ENCODE measurements around the gene LYPD4.

Gene LYPD4

DNA sequence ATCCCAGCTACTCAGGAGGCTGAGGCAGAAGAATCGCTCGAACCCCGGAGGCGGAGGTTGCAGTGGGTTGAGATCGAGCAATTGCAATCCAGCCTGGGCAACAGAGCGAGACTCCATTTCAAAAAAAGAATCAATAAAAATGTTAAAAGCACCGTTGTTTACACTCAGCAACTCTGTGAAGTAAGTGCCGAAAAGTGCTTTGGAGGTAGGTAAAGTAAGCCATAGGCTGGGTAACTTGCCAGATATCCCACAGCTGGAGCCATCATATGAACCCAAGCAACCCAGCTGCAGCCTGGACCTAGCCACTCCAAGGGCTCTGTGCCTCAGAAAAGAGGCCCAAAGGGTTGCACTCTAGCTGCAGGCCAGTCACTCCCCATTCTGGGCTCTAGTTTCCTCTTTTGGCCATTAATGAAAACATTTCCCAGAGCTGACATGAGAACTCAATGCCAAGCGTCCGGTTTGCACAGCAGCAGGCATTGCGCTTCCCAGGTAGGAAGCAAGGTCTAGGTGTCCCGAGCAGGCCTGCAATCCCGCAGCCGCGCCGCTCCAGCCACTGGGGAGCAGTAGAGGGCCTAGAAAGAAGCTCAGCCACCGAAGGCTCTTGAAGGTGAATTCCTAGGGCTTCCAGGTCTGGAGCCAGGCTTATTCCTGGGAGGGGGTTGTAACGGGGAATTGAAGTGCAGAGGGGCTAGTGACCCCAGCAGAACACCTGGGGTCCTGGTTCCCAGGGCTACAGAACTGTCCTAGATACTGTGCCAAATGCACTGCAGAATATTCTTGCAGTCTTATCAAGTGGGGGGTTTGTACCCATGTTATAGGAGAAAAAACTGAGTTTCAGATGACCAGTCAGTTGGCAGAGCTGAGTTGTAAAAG is 28.5 kb upstream of the LYPD4 start:
- DNase-seq (ENCODE audit: low spot score), result peak; percentile 93

DNA sequence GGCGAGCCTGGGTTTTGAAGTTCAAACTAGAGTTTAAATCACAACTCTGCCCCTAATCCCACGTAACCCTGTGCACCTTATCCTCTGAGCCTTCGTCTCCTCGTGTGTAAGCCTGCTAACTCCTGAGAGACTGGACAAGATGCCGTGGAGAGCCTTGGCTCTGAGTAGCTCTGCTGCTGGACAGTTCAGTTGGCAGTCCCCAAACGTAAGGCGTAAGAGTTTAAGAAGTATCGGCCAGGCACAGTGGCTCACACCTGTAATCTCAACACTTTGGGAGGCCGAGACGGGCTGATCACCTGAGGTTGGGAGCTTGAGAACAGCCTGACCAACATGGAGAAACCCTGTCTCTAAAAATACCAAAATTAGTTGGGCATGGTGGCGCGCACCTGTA is 27.9 kb upstream of the LYPD4 start:
- DNase-seq (ENCODE audit: low spot score), result no peak

- no peak for DNase-seq (ENCODE audit: low spot score)
Observed at GRCh38 chr19:41871573-41872383, 27.3 kb upstream of the LYPD4 start.

DNA sequence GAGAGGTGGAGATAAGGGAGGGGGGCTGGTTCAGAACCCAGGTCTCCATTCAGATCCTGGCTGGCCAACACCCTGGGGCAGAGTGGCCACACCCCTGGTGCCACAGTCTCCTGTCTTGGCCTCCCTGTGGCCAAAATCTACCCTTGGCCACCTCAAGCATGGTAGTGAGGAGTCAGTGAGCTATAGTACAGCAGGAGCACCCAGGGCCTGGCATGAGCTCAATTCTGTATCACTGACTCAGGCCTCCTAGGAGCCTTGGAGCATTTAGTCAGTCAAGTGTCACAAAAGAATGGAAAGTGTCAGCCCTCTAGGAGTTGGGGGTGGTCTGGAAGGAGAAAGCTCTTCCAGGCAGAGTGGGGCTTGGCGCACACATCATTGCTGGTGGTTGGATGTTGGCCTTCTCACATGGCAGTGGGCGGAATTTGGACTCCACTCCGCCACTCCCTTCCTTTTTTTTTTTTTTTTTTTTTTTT is 26.0 kb upstream of the LYPD4 start:
- no peak for DNase-seq (ENCODE audit: low spot score)

GRCh38 chr19:41869374-41869955 is 25.0 kb upstream of the LYPD4 start:
- DNase-seq (ENCODE audit: low spot score), result no peak

GRCh38 chr19:41868989-41869300 is 24.5 kb upstream of the LYPD4 start:
- DNase-seq (ENCODE audit: low spot score), result no peak

GRCh38 chr19:41868120-41868988 is 23.9 kb upstream of the LYPD4 start:
- DNase-seq (ENCODE audit: low spot score), result no peak

DNA sequence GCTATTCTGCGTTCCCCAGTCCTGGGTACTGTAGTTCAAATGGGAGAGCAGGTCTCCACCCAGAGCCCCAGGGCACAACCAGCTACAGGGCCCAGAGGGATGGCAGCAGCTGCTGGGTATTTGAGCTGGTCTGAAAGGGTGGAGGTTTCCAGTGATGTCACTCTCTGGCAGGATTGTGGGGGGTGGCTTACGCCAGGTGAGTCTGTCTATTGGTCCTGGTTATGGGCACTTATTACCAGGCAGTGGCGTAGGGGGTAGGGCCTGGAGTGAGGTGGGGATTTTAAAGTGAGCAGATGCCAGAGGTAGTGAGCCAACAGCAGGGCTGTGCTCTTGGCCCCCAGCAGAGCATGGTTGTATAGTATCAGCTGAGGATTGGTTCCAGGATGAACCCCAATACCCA is 21.8 kb upstream of the LYPD4 start:
- DNase-seq (ENCODE audit: low spot score), result no peak

- no peak for DNase-seq (ENCODE audit: low spot score)
Observed at GRCh38 chr19:41864374-41864773, 19.9 kb upstream of the LYPD4 start.

- DNase-seq (ENCODE audit: low spot score), result no peak
Observed at GRCh38 chr19:41863209-41863931, 18.9 kb upstream of the LYPD4 start.

GRCh38 chr19:41862445-41862986 is 18.0 kb upstream of the LYPD4 start:
- DNase-seq (ENCODE audit: low spot score), result no peak

- DNase-seq (ENCODE audit: low spot score), result no peak
Observed at GRCh38 chr19:41861846-41862245, 17.4 kb upstream of the LYPD4 start.

DNA sequence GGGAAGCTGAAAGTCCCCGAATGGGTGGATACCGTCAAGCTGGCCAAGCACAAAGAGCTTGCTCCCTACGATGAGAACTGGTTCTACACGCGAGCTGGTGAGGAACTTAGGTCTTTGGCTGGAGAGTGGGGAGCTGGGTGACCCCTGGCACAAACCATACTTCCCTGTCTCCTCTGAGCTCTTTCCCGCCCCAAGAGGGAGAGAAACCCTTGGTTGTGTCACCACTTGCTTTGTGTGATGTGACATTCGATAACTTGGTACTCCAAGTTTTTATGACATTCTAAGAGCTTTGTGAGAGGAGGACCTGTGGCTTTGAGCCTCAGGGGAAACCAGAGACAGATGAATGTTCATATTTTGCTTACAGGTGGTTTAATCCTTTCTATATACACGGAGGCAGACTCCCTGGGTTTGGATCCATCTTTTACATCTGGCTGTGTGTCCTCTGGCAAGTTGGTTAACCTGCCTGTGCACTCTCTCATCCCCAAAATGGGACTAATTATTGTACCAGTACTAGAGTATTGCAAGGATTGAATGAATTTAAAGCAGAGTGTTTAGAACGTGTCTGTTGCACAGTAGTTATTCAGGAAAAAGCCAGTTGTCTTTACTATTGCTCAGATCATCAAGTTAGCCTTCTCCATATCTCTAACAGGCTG is 16.8 kb upstream of the LYPD4 start:
- DNase-seq (ENCODE audit: low spot score), result no peak

DNA sequence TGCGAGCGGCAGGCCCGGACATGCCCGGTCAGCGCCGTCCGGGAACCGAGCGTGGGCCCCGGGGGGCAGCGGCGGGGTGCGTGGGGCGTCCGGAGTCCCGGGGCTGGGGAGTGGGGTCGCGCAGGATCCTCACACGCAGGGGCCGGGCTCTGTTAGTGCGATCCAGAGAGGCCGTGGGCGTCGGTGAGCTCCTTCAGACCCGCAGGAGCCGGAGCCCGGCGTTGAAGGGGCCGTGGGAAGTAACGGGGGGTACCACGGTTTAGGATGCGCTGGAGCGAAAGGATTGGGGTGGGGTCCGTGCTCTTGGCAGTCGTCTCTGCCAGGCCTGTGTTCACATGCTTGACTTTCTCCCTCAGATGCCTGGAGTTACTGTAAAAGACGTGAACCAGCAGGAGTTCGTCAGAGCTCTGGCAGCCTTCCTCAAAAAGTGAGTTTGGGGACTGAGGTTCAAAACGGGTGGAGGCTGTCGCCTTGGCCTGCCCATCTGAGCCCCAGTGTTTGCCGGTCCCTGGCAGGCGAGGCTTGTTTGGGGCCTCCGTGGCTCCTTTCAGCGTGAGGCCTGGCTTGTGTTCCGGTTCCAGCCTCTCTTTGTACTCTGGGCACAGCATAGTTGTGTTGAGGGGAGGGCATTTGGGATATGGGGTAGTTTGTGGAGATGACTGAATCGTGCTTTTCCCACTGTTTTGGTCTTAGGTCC is 16.1 kb upstream of the LYPD4 start:
- DNase-seq (ENCODE audit: low spot score), result no peak

DNA sequence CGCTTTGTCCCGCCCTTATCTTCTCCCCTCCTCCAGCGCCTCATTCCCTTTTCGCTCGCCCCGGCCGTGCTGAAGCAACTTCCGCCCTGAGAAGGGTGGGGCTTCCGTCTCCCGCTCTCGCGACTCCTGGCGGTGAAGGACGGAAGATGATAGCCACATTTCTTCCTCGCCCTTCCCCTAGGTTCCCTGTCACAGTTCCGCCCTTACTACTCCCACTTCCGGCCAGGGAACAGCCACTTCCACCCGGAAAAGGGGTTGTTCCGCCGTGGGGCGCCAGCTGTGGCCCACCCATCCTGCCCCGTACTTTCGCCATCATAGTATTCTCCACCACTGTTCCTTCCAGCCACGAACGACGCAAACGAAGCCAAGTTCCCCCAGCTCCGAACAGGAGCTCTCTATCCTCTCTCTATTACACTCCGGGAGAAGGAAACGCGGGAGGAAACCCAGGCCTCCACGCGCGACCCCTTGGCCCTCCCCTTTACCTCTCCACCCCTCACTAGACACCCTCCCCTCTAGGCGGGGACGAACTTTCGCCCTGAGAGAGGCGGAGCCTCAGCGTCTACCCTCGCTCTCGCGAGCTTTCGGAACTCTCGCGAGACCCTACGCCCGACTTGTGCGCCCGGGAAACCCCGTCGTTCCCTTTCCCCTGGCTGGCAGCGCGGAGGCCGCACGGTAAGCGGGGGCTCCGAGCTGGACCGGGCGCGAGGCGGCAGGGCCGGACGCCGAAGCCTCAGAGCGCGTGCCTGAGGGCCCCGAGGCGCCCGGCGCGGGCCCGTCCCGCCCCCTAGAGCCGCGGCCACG is 15.3 kb upstream of the LYPD4 start, which contains the start of gene RPS19:
Gene RPS19 (plus strand): TSS at position 638 of the 801 bp plus-strand sequence. CDS start 520 bp downstream, outside the sequence.
- peak; percentile 99 for DNase-seq (ENCODE audit: low spot score)

DNA sequence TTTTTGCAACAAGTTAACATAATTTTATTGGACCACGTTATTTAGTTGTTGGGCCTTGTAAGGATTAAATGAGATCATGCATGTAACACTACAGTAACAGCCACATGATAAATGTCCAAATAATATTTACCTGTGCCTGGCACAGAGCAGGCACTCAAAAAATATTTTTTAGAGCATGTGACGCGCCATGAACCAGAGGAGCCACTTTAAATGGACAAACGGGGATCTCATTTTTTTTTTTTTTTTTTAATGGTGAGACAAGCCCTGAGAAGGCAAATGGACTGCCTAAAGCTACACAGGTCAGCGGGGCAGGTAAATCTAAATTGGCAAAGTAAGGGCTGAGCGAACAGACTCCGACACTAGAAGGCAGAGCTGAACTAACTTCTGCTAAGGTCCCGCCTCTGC is 14.7 kb upstream of the LYPD4 start:
- DNase-seq (ENCODE audit: low spot score), result no peak

DNA sequence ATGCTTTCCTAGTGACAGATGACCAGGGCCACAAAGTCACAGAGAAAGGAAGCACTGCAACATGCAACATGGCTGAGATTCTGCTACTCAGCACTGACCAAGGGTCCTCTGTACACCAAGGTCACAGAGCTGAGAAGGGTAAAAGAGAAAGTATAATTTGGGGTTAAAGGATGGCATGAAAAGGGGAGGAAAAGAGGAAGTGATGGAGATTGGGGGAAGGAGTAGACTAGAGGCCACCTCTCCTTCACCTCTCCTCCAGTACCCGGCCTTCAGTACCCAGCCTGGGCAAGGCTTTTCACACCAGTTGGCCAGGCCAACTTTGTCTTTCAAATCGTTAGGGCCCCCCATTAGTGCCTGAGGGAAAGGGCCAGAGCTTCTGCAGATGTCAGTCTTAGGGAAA is 9.3 kb upstream of the LYPD4 start:
- no peak for DNase-seq (ENCODE audit: low spot score)

GRCh38 chr19:41853344-41853743 is 8.9 kb upstream of the LYPD4 start:
- no peak for DNase-seq (ENCODE audit: low spot score)

- DNase-seq (ENCODE audit: low spot score), result no peak
Observed at GRCh38 chr19:41851456-41851855, 7.0 kb upstream of the LYPD4 start.
